GM21526 (cell line): Measurements from ENCODE around the gene TNFSF9.

Source experiments
- ATAC-seq: cut with Tn5 transposase; IDR thresholded peaks from one replicate; pipeline ENCODE4 v1.9.1; 2021; ENCODE audit warnings: moderate library complexity; ENCODE audit not compliant: unreplicated experiment, low FRiP score

The TNFSF9 gene

GRCh38 chr19:6530386-6531162 lies at the start of gene TNFSF9:
Gene TNFSF9, plus strand, starts transcription at chr19:6531026. Its CDS starts 11 bp downstream, at chr19:6531037.
- ATAC-seq, result peak; percentile 30

GRCh38 chr19:6481541-6482342 lies 49.1 kb upstream of the TNFSF9 start, which contains the start of gene DENND1C:
Gene DENND1C, minus strand, starts transcription at chr19:6481787. Its CDS starts 92 bp downstream, at chr19:6481695.
- ATAC-seq, result no peak

GRCh38 chr19:6482343-6482686 lies 48.5 kb upstream of the TNFSF9 start:
- no peak for ATAC-seq

GRCh38 chr19:6483235-6483634 lies 47.6 kb upstream of the TNFSF9 start:
- ATAC-seq, result no peak

GRCh38 chr19:6484230-6484629 lies 46.6 kb upstream of the TNFSF9 start:
- no peak for ATAC-seq

- no peak for ATAC-seq
Measured at GRCh38 chr19:6484831-6485230, 46.0 kb upstream of the TNFSF9 start.

- ATAC-seq, result no peak
Measured at GRCh38 chr19:6489278-6490061, 41.4 kb upstream of the TNFSF9 start.

- ATAC-seq, result no peak
Measured at GRCh38 chr19:6490134-6490533, 40.7 kb upstream of the TNFSF9 start.

- ATAC-seq, result no peak
Measured at GRCh38 chr19:6491802-6492592, 38.8 kb upstream of the TNFSF9 start.

- no peak for ATAC-seq
Measured at GRCh38 chr19:6494438-6495036, 36.3 kb upstream of the TNFSF9 start.

GRCh38 chr19:6495947-6496346 lies 34.9 kb upstream of the TNFSF9 start:
- no peak for ATAC-seq

- no peak for ATAC-seq
Measured at GRCh38 chr19:6498294-6499036, 32.4 kb upstream of the TNFSF9 start.

- no peak for ATAC-seq
Measured at GRCh38 chr19:6499052-6499790, 31.6 kb upstream of the TNFSF9 start.

GRCh38 chr19:6500837-6501739 lies 29.7 kb upstream of the TNFSF9 start:
- no peak for ATAC-seq

GRCh38 chr19:6501740-6502648 lies 28.8 kb upstream of the TNFSF9 start, which contains the start of gene TUBB4A:
Gene TUBB4A, minus strand, starts transcription at chr19:6502309. Its CDS starts 97 bp downstream, at chr19:6502212.
- no peak for ATAC-seq
